ENCODE data around the gene SMARCA4.

Gene SMARCA4

GRCh38 chr19:11005521-11005920 lies 44.7 kb downstream of the SMARCA4 start:
- Histone ChIP-seq H3K4me1 (ENCODE audit: insufficient read depth, low read length) (no peaks in the 10 kb centered on the region), H3K4me3 (ENCODE audit: low read length) (no peak overlapping the region), H3K9me3 (ENCODE audit: insufficient read depth, low read depth, low read length) (no peaks in the 10 kb centered on the region), H3K36me3 (ENCODE audit: insufficient read depth, low read depth, low read length) (peaks cover 82% of the 10 kb centered on the region), H3K27ac (ENCODE audit: low read length) (no peak overlapping the region), H3K9ac (ENCODE audit: low read depth, low read length) (no peak overlapping the region), H3K27me3 (ENCODE audit: insufficient read depth, low read length) (no peaks in the 10 kb centered on the region)

- Histone ChIP-seq H3K4me1 (ENCODE audit: insufficient read depth, low read length) (no peaks in the 10 kb centered on the region), H3K27me3 (ENCODE audit: insufficient read depth, low read length) (no peaks in the 10 kb centered on the region), H3K4me3 (ENCODE audit: low read length) (no peak overlapping the region), H3K36me3 (ENCODE audit: insufficient read depth, low read depth, low read length) (peaks cover 86% of the 10 kb centered on the region), H3K9me3 (ENCODE audit: insufficient read depth, low read depth, low read length) (no peaks in the 10 kb centered on the region), H3K9ac (ENCODE audit: low read depth, low read length) (no peak overlapping the region), H3K27ac (ENCODE audit: low read length) (no peak overlapping the region)
Observed at GRCh38 chr19:11007385-11007784, 46.6 kb downstream of the SMARCA4 start.

GRCh38 chr19:11007962-11008532 lies 47.2 kb downstream of the SMARCA4 start:
- H3K27ac ChIP-seq (ENCODE audit: low read length), result no peak overlapping the region
- H3K36me3 ChIP-seq (ENCODE audit: insufficient read depth, low read depth, low read length), result peaks cover 86% of the 10 kb centered on the region
- no peak overlapping the region for H3K9ac ChIP-seq (ENCODE audit: low read depth, low read length)
- H3K4me3 ChIP-seq (ENCODE audit: low read length), result no peak overlapping the region
- H3K4me1 ChIP-seq (ENCODE audit: insufficient read depth, low read length), result no peaks in the 10 kb centered on the region
- no peaks in the 10 kb centered on the region for H3K27me3 ChIP-seq (ENCODE audit: insufficient read depth, low read length)
- no peaks in the 10 kb centered on the region for H3K9me3 ChIP-seq (ENCODE audit: insufficient read depth, low read depth, low read length)

- Histone ChIP-seq H3K4me1 (ENCODE audit: insufficient read depth, low read length) (no peaks in the 10 kb centered on the region), H3K27me3 (ENCODE audit: insufficient read depth, low read length) (no peaks in the 10 kb centered on the region), H3K4me3 (ENCODE audit: low read length) (no peak overlapping the region), H3K36me3 (ENCODE audit: insufficient read depth, low read depth, low read length) (peaks cover 86% of the 10 kb centered on the region), H3K27ac (ENCODE audit: low read length) (no peak overlapping the region), H3K9me3 (ENCODE audit: insufficient read depth, low read depth, low read length) (no peaks in the 10 kb centered on the region), H3K9ac (ENCODE audit: low read depth, low read length) (no peak overlapping the region)
Observed at GRCh38 chr19:11010041-11010440, 49.2 kb downstream of the SMARCA4 start.

GRCh38 chr19:11012507-11012906 lies 51.7 kb downstream of the SMARCA4 start:
- Histone ChIP-seq H3K36me3 (ENCODE audit: insufficient read depth, low read depth, low read length) (peaks cover 90% of the 10 kb centered on the region), H3K4me3 (ENCODE audit: low read length) (no peak overlapping the region), H3K4me1 (ENCODE audit: insufficient read depth, low read length) (no peaks in the 10 kb centered on the region), H3K9ac (ENCODE audit: low read depth, low read length) (no peak overlapping the region), H3K27ac (ENCODE audit: low read length) (no peak overlapping the region), H3K27me3 (ENCODE audit: insufficient read depth, low read length) (no peaks in the 10 kb centered on the region), H3K9me3 (ENCODE audit: insufficient read depth, low read depth, low read length) (no peaks in the 10 kb centered on the region)

- H3K9me3 ChIP-seq (ENCODE audit: insufficient read depth, low read depth, low read length), result no peaks in the 10 kb centered on the region
- H3K27me3 ChIP-seq (ENCODE audit: insufficient read depth, low read length), result no peaks in the 10 kb centered on the region
- H3K27ac ChIP-seq (ENCODE audit: low read length), result no peak overlapping the region
- H3K9ac ChIP-seq (ENCODE audit: low read depth, low read length), result no peak overlapping the region
- no peaks in the 10 kb centered on the region for H3K4me1 ChIP-seq (ENCODE audit: insufficient read depth, low read length)
- peaks cover 93% of the 10 kb centered on the region for H3K36me3 ChIP-seq (ENCODE audit: insufficient read depth, low read depth, low read length)
- no peak overlapping the region for H3K4me3 ChIP-seq (ENCODE audit: low read length)
Observed at GRCh38 chr19:11013771-11014170, 52.9 kb downstream of the SMARCA4 start.

GRCh38 chr19:11014403-11014911 lies 53.6 kb downstream of the SMARCA4 start:
- Histone ChIP-seq H3K27me3 (ENCODE audit: insufficient read depth, low read length) (no peaks in the 10 kb centered on the region), H3K27ac (ENCODE audit: low read length) (no peak overlapping the region), H3K36me3 (ENCODE audit: insufficient read depth, low read depth, low read length) (peaks cover 95% of the 10 kb centered on the region), H3K4me3 (ENCODE audit: low read length) (no peak overlapping the region), H3K9me3 (ENCODE audit: insufficient read depth, low read depth, low read length) (no peaks in the 10 kb centered on the region), H3K9ac (ENCODE audit: low read depth, low read length) (no peak overlapping the region), H3K4me1 (ENCODE audit: insufficient read depth, low read length) (no peaks in the 10 kb centered on the region)

GRCh38 chr19:11016631-11017030 lies 55.8 kb downstream of the SMARCA4 start:
- no peaks in the 10 kb centered on the region for H3K27me3 ChIP-seq (ENCODE audit: insufficient read depth, low read length)
- no peak overlapping the region for H3K27ac ChIP-seq (ENCODE audit: low read length)
- no peaks in the 10 kb centered on the region for H3K4me1 ChIP-seq (ENCODE audit: insufficient read depth, low read length)
- H3K9me3 ChIP-seq (ENCODE audit: insufficient read depth, low read depth, low read length), result no peaks in the 10 kb centered on the region
- peaks cover 98% of the 10 kb centered on the region for H3K36me3 ChIP-seq (ENCODE audit: insufficient read depth, low read depth, low read length)
- H3K9ac ChIP-seq (ENCODE audit: low read depth, low read length), result no peak overlapping the region
- no peak overlapping the region for H3K4me3 ChIP-seq (ENCODE audit: low read length)

- Histone ChIP-seq H3K4me3 (ENCODE audit: low read length) (no peak overlapping the region), H3K27me3 (ENCODE audit: insufficient read depth, low read length) (no peaks in the 10 kb centered on the region), H3K9me3 (ENCODE audit: insufficient read depth, low read depth, low read length) (no peaks in the 10 kb centered on the region), H3K4me1 (ENCODE audit: insufficient read depth, low read length) (no peaks in the 10 kb centered on the region), H3K9ac (ENCODE audit: low read depth, low read length) (no peak overlapping the region; the same call in 1 of the 2 replicates), H3K27ac (ENCODE audit: low read length) (no peak overlapping the region), H3K36me3 (ENCODE audit: insufficient read depth, low read depth, low read length) (peaks cover 98% of the 10 kb centered on the region)
Observed at GRCh38 chr19:11017275-11018035, 56.6 kb downstream of the SMARCA4 start.

- peaks cover 96% of the 10 kb centered on the region for H3K36me3 ChIP-seq (ENCODE audit: insufficient read depth, low read depth, low read length)
- no peak overlapping the region for H3K4me3 ChIP-seq (ENCODE audit: low read length)
- H3K27ac ChIP-seq (ENCODE audit: low read length), result no peak overlapping the region
Observed at GRCh38 chr19:11018179-11018578, 57.3 kb downstream of the SMARCA4 start.

GRCh38 chr19:11018763-11019162 lies 57.9 kb downstream of the SMARCA4 start:
- no peaks in the 10 kb centered on the region for H3K9me3 ChIP-seq (ENCODE audit: insufficient read depth, low read depth, low read length)
- no peak overlapping the region for H3K27ac ChIP-seq (ENCODE audit: low read length)
- H3K36me3 ChIP-seq (ENCODE audit: insufficient read depth, low read depth, low read length), result peaks cover 96% of the 10 kb centered on the region
- H3K27me3 ChIP-seq (ENCODE audit: insufficient read depth, low read length), result no peaks in the 10 kb centered on the region
- H3K4me3 ChIP-seq (ENCODE audit: low read length), result no peak overlapping the region
- H3K9ac ChIP-seq (ENCODE audit: low read depth, low read length), result no peak overlapping the region
- H3K4me1 ChIP-seq (ENCODE audit: insufficient read depth, low read length), result no peaks in the 10 kb centered on the region

More at GRCh38 chr19:11018179-11018578, 57.3 kb downstream of the SMARCA4 start:
- H3K9ac ChIP-seq (ENCODE audit: low read depth, low read length), result no peak overlapping the region
- H3K4me1 ChIP-seq (ENCODE audit: insufficient read depth, low read length), result no peaks in the 10 kb centered on the region
- no peaks in the 10 kb centered on the region for H3K27me3 ChIP-seq (ENCODE audit: insufficient read depth, low read length)
- no peaks in the 10 kb centered on the region for H3K9me3 ChIP-seq (ENCODE audit: insufficient read depth, low read depth, low read length)

GRCh38 chr19:11019262-11019661 lies 58.4 kb downstream of the SMARCA4 start:
- H3K9me3 ChIP-seq (ENCODE audit: insufficient read depth, low read depth, low read length), result no peaks in the 10 kb centered on the region
- H3K36me3 ChIP-seq (ENCODE audit: insufficient read depth, low read depth, low read length), result peaks cover 96% of the 10 kb centered on the region
- no peaks in the 10 kb centered on the region for H3K4me1 ChIP-seq (ENCODE audit: insufficient read depth, low read length)
- no peaks in the 10 kb centered on the region for H3K27me3 ChIP-seq (ENCODE audit: insufficient read depth, low read length)
- no peak overlapping the region for H3K27ac ChIP-seq (ENCODE audit: low read length)
- no peak overlapping the region for H3K9ac ChIP-seq (ENCODE audit: low read depth, low read length)
- H3K4me3 ChIP-seq (ENCODE audit: low read length), result no peak overlapping the region

All from iPS-20b (cell line).